VCaP (cell line): ENCODE measurements around the gene UNC5C.

ENCODE experiments used
- H3K27ac ChIP-seq: fragments of 450-650 bp; 2 replicates; pipeline ENCODE4 v1.5.1; 2017
- TF ChIP-seq, protein P1 (sequence below): fragments of 450-650 bp; conservative IDR thresholded peaks from 2 replicates; pipeline ENCODE4 v1.5.1; 2017; ENCODE audit warnings: mild to moderate bottlenecking, moderate library complexity

The UNC5C gene

GRCh38 chr4:95158045-95158444 lies 390.7 kb downstream of the UNC5C start:
- TF ChIP-seq, protein P1, sequence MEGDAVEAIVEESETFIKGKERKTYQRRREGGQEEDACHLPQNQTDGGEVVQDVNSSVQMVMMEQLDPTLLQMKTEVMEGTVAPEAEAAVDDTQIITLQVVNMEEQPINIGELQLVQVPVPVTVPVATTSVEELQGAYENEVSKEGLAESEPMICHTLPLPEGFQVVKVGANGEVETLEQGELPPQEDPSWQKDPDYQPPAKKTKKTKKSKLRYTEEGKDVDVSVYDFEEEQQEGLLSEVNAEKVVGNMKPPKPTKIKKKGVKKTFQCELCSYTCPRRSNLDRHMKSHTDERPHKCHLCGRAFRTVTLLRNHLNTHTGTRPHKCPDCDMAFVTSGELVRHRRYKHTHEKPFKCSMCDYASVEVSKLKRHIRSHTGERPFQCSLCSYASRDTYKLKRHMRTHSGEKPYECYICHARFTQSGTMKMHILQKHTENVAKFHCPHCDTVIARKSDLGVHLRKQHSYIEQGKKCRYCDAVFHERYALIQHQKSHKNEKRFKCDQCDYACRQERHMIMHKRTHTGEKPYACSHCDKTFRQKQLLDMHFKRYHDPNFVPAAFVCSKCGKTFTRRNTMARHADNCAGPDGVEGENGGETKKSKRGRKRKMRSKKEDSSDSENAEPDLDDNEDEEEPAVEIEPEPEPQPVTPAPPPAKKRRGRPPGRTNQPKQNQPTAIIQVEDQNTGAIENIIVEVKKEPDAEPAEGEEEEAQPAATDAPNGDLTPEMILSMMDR = no peak
- no peak overlapping the region for H3K27ac ChIP-seq

DNA sequence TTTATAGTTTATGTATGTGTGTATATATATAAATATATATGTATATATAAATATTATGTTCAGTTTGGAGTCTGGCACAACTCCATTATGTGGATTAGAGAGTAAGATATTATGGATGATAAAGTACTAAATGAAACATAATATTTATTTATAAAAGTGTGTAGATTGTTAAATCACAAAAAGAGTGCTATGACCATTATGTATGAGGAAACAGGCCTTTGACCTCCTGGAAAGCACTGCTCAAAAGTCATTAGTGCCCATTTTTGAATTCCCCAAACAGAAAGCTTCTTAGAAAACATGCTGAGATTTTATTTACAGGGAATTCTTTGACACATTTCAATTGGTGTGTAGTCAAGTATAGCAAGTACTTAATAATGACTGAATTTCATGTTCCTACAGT lies 391.2 kb downstream of the UNC5C start:
- TF ChIP-seq, protein P1 = no peak

DNA sequence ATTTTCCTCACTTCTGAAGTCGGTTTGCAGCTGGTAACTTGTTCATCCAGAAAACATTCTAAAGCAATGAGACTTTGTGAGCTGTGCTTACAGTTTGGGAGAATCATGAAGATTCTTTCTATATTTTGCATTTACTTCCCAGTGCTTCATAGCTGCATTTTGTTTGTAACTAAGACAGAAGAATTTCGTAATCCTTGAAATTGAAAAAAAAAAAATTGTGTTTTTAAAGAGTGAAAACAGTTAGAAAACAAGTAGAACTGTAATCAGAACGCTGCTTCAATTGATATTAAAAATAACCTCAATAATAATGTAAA lies 392.4 kb downstream of the UNC5C start:
- TF ChIP-seq, protein P1 = peak; percentile 48
- no peak overlapping the region for H3K27ac ChIP-seq

More for the DNA sequence above, 391.2 kb downstream of the UNC5C start:
- H3K27ac ChIP-seq = no peak overlapping the region

GRCh38 chr4:95155759-95156451 lies 392.9 kb downstream of the UNC5C start:
- H3K27ac ChIP-seq = no peak overlapping the region
- TF ChIP-seq, protein P1 = peak; percentile 77

GRCh38 chr4:95153182-95153581 lies 395.6 kb downstream of the UNC5C start:
- TF ChIP-seq, protein P1 = no peak
- no peak overlapping the region for H3K27ac ChIP-seq

- no peak overlapping the region for H3K27ac ChIP-seq
- TF ChIP-seq, protein P1 = no peak
Observed at GRCh38 chr4:95151255-95151654, 397.5 kb downstream of the UNC5C start.

DNA sequence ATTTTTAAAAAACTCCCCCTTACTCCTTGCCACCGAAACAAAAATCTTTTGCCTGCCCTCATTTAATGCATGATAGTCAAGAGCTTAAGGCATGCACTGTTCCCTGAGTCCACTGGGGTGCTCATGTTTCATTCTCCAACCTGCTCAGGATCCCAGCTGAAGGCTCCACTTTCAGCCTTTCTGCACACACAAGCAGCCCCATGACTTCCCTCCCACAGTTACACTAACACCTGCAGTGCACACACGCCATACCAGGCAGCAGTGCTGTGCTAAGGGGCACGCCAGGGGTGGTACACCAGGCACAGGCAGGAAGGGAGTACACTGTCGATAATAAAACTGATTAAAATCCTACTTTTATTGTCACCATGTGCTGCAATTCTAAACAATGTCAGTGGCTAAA lies 405.8 kb downstream of the UNC5C start:
- H3K27ac ChIP-seq = no peak overlapping the region
- TF ChIP-seq, protein P1 = no peak
